ENCODE results near the gene HEATR5A.
A peak's percentile ranks its signal among the peaks of the same experiment; 100 is the strongest.

HEATR5A gene

GRCh38 chr14:31426663-31427062, 6.3 kb upstream of the HEATR5A start:
- no peak for DNase-seq (ENCODE audit: low read depth)
- H3K4me3 ChIP-seq (ENCODE audit: low read depth, low read length) = no peak overlapping the region
- no peak for TF ChIP-seq CTCF (IDR thresholded peaks at IDR 0.05; ENCODE audit: low read depth, low read length, missing control alignments)
- in situ Hi-C loops (cut with HindIII; ENCODE audit: low sequenced_read_pairs) = no loop called here

GRCh38 chr14:31425905-31426304, 5.6 kb upstream of the HEATR5A start:
- H3K4me3 ChIP-seq (ENCODE audit: low read depth, low read length) = no peak overlapping the region
- no peak for DNase-seq (ENCODE audit: low read depth)
- no peak for TF ChIP-seq CTCF (IDR thresholded peaks at IDR 0.05; ENCODE audit: low read depth, low read length, missing control alignments)
- in situ Hi-C loops (cut with HindIII; ENCODE audit: low sequenced_read_pairs) = no loop called here

- no peak overlapping the region for H3K4me3 ChIP-seq (ENCODE audit: low read depth, low read length)
- no peak for DNase-seq (ENCODE audit: low read depth)
- no peak for TF ChIP-seq CTCF (IDR thresholded peaks at IDR 0.05; ENCODE audit: low read depth, low read length, missing control alignments)
- in situ Hi-C loops (cut with HindIII; ENCODE audit: low sequenced_read_pairs) = no loop called here
Observed at GRCh38 chr14:31421200-31421599, 850 bp upstream of the HEATR5A start.

- no peak for DNase-seq (ENCODE audit: low read depth)
- in situ Hi-C loops (cut with HindIII; ENCODE audit: low sequenced_read_pairs) = no loop called here
- H3K4me3 ChIP-seq (ENCODE audit: low read depth, low read length) = peak overlapping the region; percentile 98
- no peak for TF ChIP-seq CTCF (IDR thresholded peaks at IDR 0.05; ENCODE audit: low read depth, low read length, missing control alignments)
Observed at GRCh38 chr14:31419967-31420318, 407 bp downstream of the HEATR5A start.

GRCh38 chr14:31419179-31419966, 977 bp downstream of the HEATR5A start:
- peak; percentile 19 for DNase-seq (ENCODE audit: low read depth)
- TF ChIP-seq CTCF (IDR thresholded peaks at IDR 0.05; ENCODE audit: low read depth, low read length, missing control alignments) = no peak
- in situ Hi-C loops (cut with HindIII; ENCODE audit: low sequenced_read_pairs) = no loop called here
- H3K4me3 ChIP-seq (ENCODE audit: low read depth, low read length) = peak overlapping the region; percentile 98

- no peak for TF ChIP-seq CTCF (IDR thresholded peaks at IDR 0.05; ENCODE audit: low read depth, low read length, missing control alignments)
- H3K4me3 ChIP-seq (ENCODE audit: low read depth, low read length) = no peak overlapping the region
- no peak for DNase-seq (ENCODE audit: low read depth)
- in situ Hi-C loops (cut with HindIII; ENCODE audit: low sequenced_read_pairs) = no loop called here
Observed at GRCh38 chr14:31418440-31418839, 1.9 kb downstream of the HEATR5A start.

All from astrocyte of the cerebellum (primary cell).